Cardiac muscle cell (in vitro differentiated cells and primary cell): ENCODE measurements around the gene MCM9. TPM values are rescaled to one million over a fixed set of nuclear protein-coding genes. Genes with fewer than 3 reads are reported as not detected.

ENCODE experiments used
- DNase-seq, 2 donors: peaks; one replicate each; pipeline versions ENCODE4 v3.0.0 to v3.0.0-alpha.2; 2010 to 2017; ENCODE audit warnings: low read depth in 1 of 2, low spot score in 1 of 2
- H3K27ac ChIP-seq: fragments of 200-600 bp; sonication (generic); 2 replicates; pipeline ENCODE4 v1.5.1; 2016
- H3K27me3 ChIP-seq: fragments of 200-600 bp; sonication (generic); 2 replicates; pipeline ENCODE4 v1.6.0; 2016; ENCODE audit warnings: control low read depth
- H3K36me3 ChIP-seq: fragments of 200-600 bp; sonication (generic); 2 replicates; pipeline ENCODE4 v1.5.1; 2016; ENCODE audit warnings: control low read depth
- H3K4me1 ChIP-seq: fragments of 200-600 bp; sonication (generic); 2 replicates; pipeline ENCODE4 v1.8.1; 2017; ENCODE audit warnings: low read depth, mild to moderate bottlenecking, mixed run types
- H3K4me3 ChIP-seq: fragments of 200-600 bp; sonication (generic); 2 replicates; pipeline ENCODE4 v1.5.1; 2016; ENCODE audit warnings: mild to moderate bottlenecking
- H3K9me3 ChIP-seq: fragments of 200-600 bp; sonication (generic); 2 replicates; pipeline ENCODE4 v1.5.1; 2017; ENCODE audit warnings: low read depth, mild to moderate bottlenecking, control low read depth
- polyA plus RNA-seq: library from polyadenylated mRNA; unstranded; fragments of >200 nt; fragmentation: Nextera tagmentation; extraction: Ambion mirVana; gene quantifications from 2 replicates; pipeline ENCODE4 v1.2.1, GENCODE V29; 2016
- total RNA-seq: library from RNA; depleted of rRNA; stranded (reverse); fragments of >200 nt; gene quantifications from 2 replicates; pipeline ENCODE4 v1.2.3, GENCODE V29; 2016
- TF ChIP-seq, protein P1 (sequence below): IDR thresholded peaks from 2 replicates; pipeline ENCODE4 v1.5.1; 2012; ENCODE audit warnings: low read depth, mild to moderate bottlenecking, low read length

Gene MCM9
- total and polyA plus RNA-seq, 2 experiments from 2014 or later, result 7.0 to 10.1 TPM

GRCh38 chr6:118813775-118814174 lies 121.2 kb downstream of the MCM9 start:
- Histone ChIP-seq H3K4me3 (no peak overlapping the region), H3K27ac (no peak overlapping the region), H3K27me3 (no peaks in the 10 kb centered on the region), H3K4me1 (no peaks in the 10 kb centered on the region), H3K36me3 (no peaks in the 10 kb centered on the region), H3K9me3 (no peaks in the 10 kb centered on the region)
- peak in 1 of 2 donors; percentile 30 for DNase-seq
- TF ChIP-seq, protein P1, sequence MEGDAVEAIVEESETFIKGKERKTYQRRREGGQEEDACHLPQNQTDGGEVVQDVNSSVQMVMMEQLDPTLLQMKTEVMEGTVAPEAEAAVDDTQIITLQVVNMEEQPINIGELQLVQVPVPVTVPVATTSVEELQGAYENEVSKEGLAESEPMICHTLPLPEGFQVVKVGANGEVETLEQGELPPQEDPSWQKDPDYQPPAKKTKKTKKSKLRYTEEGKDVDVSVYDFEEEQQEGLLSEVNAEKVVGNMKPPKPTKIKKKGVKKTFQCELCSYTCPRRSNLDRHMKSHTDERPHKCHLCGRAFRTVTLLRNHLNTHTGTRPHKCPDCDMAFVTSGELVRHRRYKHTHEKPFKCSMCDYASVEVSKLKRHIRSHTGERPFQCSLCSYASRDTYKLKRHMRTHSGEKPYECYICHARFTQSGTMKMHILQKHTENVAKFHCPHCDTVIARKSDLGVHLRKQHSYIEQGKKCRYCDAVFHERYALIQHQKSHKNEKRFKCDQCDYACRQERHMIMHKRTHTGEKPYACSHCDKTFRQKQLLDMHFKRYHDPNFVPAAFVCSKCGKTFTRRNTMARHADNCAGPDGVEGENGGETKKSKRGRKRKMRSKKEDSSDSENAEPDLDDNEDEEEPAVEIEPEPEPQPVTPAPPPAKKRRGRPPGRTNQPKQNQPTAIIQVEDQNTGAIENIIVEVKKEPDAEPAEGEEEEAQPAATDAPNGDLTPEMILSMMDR, result no peak

- Histone ChIP-seq H3K9me3 (no peaks in the 10 kb centered on the region), H3K27me3 (no peaks in the 10 kb centered on the region), H3K4me1 (no peaks in the 10 kb centered on the region), H3K27ac (no peak overlapping the region), H3K36me3 (no peaks in the 10 kb centered on the region), H3K4me3 (no peak overlapping the region)
- DNase-seq, result no peak
- TF ChIP-seq, protein P1, result no peak
These were observed 122.0 kb downstream of the MCM9 start for GRCh38 chr6:118812970-118813369.

DNA sequence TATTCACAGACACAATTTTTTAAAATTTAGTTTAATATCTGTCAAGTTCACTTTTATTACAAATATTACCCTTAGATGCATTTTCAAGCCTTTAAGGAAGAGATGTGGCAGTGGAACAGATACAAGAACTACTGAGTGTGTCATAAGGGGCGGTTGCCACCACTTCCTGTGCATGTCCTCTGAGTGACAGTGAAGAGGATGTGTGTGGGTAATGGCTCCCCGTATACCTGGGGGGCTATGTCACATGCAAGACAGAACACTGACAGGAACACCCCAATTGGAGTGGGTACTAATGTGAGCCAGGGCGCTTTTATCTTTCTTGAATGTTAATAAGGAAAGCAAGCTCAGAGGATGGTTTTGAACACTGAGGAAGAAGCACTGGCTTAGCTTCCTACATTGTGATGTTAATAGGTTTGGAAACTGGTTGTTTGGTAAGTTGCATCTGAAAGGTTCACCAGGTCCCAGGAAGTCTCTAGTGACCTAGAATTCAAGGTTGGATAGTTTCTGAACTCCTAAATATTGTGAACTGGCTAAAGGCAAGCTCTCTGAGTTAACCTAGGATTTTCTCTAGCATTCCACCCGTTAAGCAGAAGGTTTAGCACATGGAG lies 124.4 kb downstream of the MCM9 start:
- Histone ChIP-seq H3K4me3 (no peak overlapping the region), H3K36me3 (no peaks in the 10 kb centered on the region), H3K27me3 (no peaks in the 10 kb centered on the region), H3K27ac (no peak overlapping the region), H3K4me1 (no peaks in the 10 kb centered on the region), H3K9me3 (no peaks in the 10 kb centered on the region)
- no peak for DNase-seq
- TF ChIP-seq, protein P1, result no peak

DNA sequence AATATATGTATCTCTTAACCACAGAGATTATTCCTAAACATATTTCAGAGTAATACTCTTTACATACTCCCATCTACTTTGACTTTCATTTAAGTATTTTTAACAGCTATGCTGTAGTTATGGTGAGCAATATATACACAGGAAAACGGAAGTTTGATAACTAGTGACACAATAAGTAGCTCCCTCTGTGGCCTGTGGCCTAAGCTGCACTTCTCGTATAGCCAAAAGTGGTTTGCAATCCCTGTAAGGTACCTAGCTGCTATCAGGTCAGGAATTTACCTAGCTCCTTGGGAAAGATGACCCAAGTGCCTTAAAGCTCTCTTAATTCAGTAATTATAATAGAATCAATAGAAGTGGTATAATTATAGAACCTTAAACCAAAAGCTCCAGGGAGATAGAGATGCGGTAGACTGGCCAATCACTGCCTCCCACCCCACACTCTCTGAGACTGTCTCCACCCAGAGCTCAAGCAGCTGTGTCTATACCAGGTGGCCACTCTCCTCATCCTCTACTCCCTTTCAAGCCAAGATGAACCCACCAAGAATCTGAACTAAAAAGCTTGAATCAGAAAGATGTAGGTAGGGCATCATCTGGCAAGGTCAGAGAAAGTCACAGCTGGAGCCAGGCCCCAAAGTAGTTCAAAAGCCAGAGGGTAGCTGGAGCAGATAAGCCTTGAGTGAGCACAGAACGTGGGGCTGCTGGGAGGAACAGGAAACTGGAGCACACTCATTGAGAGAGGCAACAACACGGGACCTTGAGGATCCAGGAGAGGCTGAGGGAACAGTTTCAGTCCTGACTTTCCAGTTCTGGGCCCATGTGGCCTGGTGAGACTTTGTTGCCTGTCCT lies 125.9 kb downstream of the MCM9 start:
- H3K4me3 ChIP-seq, result no peak overlapping the region
- peak in 1 of 2 donors; percentile 19 for DNase-seq
- TF ChIP-seq, protein P1, result no peak
- H3K27ac ChIP-seq, result no peak overlapping the region
- H3K36me3 ChIP-seq, result no peaks in the 10 kb centered on the region
- no peaks in the 10 kb centered on the region for H3K9me3 ChIP-seq
- no peaks in the 10 kb centered on the region for H3K4me1 ChIP-seq
- no peaks in the 10 kb centered on the region for H3K27me3 ChIP-seq

GRCh38 chr6:118804091-118804490 lies 130.9 kb downstream of the MCM9 start:
- no peak overlapping the region for H3K4me3 ChIP-seq
- H3K27ac ChIP-seq, result no peak overlapping the region
- H3K27me3 ChIP-seq, result no peaks in the 10 kb centered on the region
- no peaks in the 10 kb centered on the region for H3K36me3 ChIP-seq
- H3K9me3 ChIP-seq, result no peaks in the 10 kb centered on the region
- TF ChIP-seq, protein P1, result no peak
- no peaks in the 10 kb centered on the region for H3K4me1 ChIP-seq
- DNase-seq, result no peak
